D721Med (cell line): Measurements from ENCODE around the gene SPINK6.

Experiments used
- DNase-seq: peaks from one replicate; pipeline ENCODE4 v3.0.0; 2011; ENCODE audit warnings: low spot score; ENCODE audit not compliant: insufficient read length
- FAIRE-seq: peaks from 2 replicates; lab custom pipeline; 2011; peaks lifted over from hg19 to GRCh38; lab: Jason Lieb, UNC
- CTCF ChIP-seq: IDR thresholded peaks from 2 replicates; pipeline ENCODE4 v1.5.1; 2012; ENCODE audit warnings: mild to moderate bottlenecking, control low read depth; ENCODE audit not compliant: insufficient read depth; ENCODE audit errors: missing control alignments

SPINK6 gene

DNA sequence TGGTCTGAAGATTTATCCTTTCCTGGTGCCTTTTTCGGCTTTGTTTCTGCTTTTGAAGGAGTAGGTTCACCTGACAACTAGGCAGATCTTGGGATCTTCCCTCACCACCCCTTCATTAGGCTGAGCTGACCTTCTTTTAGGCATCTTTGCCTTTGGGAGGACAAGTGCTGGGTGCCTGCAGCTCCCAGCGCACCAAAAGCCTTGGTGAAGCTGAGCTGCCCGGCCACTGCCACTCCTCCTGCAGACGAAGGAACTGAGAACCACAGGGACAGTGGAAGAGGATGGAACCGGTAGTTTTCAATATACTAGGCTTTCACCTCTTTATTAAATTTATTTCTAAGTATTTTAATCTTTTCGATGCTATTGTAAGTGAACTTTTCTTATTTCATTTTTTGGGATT, 18.7 kb downstream of the SPINK6 start:
- TF ChIP-seq CTCF = no peak
- FAIRE-seq = no peak
- no peak for DNase-seq

- TF ChIP-seq CTCF = no peak
- DNase-seq (no peak), FAIRE-seq (no peak)
These were observed 21.4 kb downstream of the SPINK6 start for GRCh38 chr5:148224117-148224742.

GRCh38 chr5:148228392-148228984, 25.6 kb downstream of the SPINK6 start:
- DNase-seq (no peak), FAIRE-seq (no peak)
- no peak for TF ChIP-seq CTCF

DNA sequence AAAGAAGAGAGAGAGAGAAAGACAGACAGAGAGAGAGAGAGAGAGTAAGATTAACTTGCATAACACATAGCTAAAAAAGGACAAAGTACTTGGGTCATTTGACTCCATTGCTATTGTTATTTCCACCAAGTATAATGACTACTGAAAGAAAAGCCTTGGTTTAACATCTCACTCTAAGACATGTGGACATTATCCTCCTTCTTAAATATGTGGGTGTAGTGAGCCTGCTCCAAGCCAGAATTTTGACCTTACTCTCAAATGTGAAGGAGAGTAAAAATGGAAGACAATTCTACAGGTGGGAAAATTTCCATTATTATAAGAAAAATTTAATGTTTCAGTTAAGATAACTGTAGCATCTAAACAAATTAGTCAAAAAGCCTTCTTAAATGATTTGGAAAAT, 27.0 kb downstream of the SPINK6 start:
- DNase-seq (no peak), FAIRE-seq (no peak)

GRCh38 chr5:148230240-148230639, 27.4 kb downstream of the SPINK6 start:
- DNase-seq (no peak), FAIRE-seq (no peak)
- TF ChIP-seq CTCF = no peak

More for the DNA sequence above, 27.0 kb downstream of the SPINK6 start:
- TF ChIP-seq CTCF = no peak

GRCh38 chr5:148237785-148238417, 35.1 kb downstream of the SPINK6 start:
- FAIRE-seq (no peak), DNase-seq (no peak)
- TF ChIP-seq CTCF = no peak

- DNase-seq = no peak
- TF ChIP-seq CTCF = no peak
- no peak for FAIRE-seq
These were observed 35.6 kb downstream of the SPINK6 start, which contains the start of gene MARCOL for GRCh38 chr5:148238418-148238794. Gene MARCOL, plus strand, starts transcription at chr5:148238525. Its CDS starts 73 bp downstream, at chr5:148238598.
